NK-92 (cell line): ENCODE results near the gene CBL.

Source experiments
- DNase-seq: peaks from one replicate; lab custom pipeline; 2025; ENCODE audit not compliant: unreplicated experiment; lab: John Stamatoyannopoulos, UW

Gene CBL

GRCh38 chr11:119324189-119324588, 118.0 kb downstream of the CBL start:
- DNase-seq, result no peak

DNA sequence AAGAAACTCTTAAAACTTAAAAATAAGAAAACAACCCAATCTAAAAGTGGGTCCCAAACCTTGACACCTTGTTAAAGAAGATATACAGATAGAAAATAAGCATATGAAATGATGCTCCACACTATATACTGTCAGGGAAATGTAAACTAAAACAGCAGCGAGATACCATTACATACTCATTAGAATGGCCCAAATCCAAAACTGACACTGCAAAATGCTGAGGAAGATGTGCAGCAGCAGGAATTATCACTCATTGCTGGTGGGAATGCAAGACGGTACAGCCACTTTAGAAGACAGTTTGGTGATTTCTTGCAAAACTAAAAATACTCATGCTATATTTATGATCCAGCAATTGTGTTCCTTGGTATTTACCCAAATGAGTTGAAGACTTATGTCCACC, 123.2 kb downstream of the CBL start:
- no peak for DNase-seq

DNA sequence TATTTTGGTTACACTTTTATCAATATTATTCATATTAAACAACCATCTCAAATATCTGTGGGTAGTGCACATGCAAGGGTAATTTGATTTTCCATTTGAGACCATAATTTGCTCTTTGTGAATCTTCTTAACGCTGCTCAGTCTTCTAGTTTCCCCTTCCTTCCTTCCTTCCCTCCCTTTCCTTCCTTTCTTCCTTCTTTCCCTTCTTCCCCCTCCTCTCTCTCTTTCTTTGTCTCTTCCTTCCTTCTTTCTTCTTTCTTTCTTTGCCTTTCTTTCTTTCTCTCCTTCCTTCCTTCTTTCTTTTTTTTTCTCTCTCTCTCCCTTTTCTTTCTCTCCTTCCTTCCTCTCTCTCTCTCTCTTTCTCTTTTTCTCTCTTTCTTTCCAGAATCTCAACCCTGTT, 124.1 kb downstream of the CBL start:
- DNase-seq, result no peak

- DNase-seq, result no peak
These were observed 126.1 kb downstream of the CBL start for GRCh38 chr11:119332111-119332765.

DNA sequence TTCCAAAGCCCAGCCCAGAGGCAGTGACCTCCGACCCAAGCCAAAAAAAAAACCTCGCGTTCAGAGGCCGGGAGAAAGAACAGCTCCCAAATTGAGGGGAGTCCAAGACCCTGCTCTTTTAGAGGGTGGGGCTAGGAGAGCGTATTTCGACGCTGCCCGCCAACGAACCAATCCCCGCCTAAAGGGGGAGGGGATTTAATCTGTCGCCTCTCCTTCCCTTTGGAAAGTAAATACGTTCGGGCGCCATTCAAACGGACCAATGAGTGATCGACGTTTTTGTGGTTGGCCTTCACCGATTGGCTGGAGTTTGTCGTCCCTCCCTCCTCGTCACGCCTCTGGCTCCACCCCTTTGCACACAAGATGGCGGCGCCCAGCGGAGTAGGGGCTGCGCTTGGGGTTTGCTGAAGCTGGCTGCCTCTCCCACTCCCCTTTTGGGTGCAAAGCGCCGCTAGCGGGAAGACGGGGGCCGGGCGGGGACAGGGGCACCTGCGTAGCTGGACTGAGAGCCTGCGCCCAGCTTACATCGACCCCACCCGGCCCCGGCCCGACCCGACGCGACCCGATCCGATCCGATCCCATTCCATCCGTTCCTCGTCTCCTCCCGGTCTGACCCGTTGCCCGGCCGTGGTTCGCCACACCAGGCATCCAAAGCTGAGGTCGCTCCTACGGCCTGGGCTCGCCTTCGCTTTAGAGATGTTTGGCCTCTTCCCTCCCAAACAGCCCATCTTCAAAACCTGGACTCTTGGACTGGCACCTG, 128.2 kb downstream of the CBL start, which contains the start of gene RNF26:
TSS of gene RNF26 (plus strand) at position 354 of the 757 bp plus-strand sequence. CDS start 596 bp downstream, outside the sequence.
- peak; percentile 57 for DNase-seq

GRCh38 chr11:119335091-119335654, 129.0 kb downstream of the CBL start:
- no peak for DNase-seq

DNA sequence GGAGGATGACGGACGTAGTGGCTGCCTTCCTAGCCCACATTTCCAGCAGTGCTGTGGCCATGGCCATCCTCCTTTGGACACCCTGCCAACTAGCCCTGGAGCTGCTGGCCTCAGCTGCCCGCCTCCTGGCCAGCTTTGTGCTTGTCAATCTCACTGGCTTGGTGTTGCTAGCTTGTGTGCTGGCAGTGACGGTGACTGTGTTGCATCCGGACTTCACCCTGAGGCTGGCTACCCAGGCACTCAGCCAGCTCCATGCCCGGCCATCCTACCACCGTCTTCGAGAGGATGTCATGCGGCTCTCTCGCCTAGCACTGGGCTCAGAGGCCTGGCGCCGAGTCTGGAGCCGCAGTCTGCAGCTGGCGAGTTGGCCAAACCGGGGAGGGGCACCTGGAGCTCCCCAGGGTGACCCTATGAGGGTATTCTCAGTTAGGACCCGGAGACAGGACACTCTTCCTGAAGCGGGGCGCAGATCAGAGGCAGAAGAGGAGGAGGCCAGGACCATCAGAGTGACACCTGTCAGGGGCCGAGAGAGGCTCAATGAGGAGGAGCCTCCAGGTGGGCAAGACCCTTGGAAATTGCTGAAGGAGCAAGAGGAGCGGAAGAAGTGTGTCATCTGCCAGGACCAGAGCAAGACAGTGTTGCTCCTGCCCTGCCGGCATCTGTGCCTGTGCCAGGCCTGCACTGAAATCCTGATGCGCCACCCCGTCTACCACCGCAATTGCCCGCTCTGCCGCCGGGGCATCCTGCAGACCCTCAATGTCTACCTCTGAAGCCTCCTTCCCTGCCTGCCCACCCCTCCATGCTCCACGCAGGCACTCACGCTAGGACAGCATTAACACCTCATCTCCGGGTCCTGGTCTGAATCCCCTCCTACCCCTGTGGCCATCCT, 129.8 kb downstream of the CBL start:
- no peak for DNase-seq

- no peak for DNase-seq
These were observed 130.8 kb downstream of the CBL start for GRCh38 chr11:119336744-119337469.

GRCh38 chr11:119337581-119338317, 131.6 kb downstream of the CBL start:
- no peak for DNase-seq

GRCh38 chr11:119338318-119338890, 132.3 kb downstream of the CBL start:
- no peak for DNase-seq

DNA sequence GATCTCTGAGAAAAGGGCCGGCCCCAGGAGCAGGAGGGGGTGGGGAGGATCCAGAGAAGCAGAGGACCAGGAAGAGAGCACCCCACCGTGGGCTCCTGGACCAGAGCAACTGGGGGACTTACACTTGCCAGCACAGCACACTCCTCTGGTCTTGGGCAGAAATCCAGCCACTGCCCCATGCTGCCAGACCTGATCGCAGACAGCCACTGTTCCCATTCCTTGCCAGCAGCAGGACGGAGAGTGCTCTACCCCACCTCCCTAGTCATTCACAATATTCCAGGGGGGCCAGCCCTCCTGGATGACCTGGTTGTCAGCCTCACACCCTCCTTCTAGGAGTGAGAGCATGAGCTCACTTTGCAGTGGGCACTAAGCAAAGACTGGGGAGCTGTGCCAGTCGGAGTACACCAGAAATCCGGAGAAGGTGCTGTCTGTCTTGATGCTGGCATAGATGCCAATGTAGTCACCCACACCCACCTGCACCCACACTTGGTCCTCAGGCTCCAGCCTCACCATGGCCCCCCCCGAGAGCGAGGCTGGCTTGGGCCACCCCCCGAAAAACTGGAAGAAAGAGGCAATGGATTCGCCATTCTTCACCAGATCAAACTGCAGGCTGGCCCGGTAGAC, 132.9 kb downstream of the CBL start:
- no peak for DNase-seq

DNA sequence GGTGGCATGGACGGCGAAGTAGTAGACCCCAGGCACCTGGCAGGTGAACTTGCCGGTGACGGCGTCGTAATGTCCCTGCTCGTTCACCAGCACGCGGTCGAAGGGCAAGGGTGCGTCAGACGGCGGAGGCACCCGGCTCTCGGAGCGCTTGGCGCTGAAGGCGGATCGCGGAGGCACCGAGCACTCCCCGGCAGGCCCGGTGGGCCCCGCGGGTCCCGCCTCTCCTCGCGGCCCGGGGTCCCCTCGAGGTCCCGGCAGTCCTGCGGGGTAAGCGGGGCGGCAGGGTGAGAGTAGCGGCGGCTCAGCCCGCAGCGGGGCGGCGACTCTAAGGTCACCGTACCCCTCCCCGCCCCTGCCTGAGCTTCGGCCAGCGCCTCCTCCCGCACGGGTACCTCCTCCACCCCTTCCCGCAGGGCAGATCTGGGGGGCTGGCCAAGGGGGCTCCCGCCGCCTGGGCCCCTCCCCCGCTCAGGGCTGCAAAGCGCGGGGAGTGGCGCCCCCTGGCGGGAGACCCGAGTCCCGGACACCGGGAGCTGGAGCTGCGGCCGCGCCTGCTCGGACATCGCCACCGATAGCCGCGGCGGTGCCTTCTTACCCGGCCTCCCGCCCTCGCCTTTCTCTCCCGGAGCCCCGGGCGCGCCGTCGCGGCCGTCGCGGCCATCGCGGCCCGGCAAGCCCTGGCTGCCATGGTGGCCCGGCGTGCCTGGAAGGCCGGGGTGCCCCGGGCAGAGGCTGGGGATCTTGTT, 133.6 kb downstream of the CBL start:
- DNase-seq, result no peak

DNA sequence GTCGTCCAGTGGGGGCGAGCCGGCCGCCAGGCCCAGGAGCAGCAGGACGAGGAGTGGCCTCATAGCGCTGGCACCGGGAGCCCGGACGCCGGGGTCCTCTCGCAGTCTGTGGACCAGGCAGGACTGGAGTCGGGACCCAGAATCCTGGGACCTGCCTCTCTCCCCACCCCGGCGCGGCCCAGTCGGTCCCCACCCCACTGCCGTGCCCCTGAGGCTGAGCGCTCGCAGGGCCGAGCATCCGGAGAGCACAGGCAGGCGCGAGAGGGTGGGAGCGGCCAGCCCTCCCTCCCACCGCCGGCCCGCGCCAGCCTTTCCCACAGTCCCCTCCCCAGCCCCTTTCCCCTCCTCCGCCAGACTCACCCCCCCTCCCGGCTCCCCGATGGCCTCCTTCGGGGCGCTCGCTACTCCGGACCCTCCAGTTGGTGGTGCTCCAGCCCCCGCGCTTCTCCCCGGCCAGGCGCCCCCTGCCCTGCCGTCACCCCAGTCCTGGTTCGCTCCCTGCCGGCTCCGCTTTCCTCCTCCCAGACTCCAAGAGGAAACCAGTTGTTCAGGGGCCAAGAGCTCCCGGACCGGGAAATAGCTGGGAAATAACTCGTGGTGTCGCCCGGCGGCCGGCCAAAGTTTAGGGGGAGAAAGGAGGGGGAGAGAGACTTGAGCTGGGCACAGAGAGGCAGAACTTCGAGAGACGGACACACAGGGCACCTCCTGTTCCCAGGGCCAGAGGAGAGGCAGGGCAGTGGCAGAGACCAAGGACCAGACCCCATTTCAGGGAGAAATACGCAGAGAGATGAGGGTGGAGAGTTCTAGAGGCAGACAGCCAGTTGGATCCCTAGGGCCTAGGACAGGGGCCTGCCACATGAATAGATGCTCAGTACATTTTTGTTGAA, 134.4 kb downstream of the CBL start, which contains the start of gene C1QTNF5:
TSS of gene C1QTNF5 (minus strand) at position 549 of the 887 bp plus-strand sequence. CDS start at position 63, 486 bp downstream.
- DNase-seq, result no peak

- no peak for DNase-seq
These were observed 135.3 kb downstream of the CBL start for GRCh38 chr11:119341222-119342022.

DNA sequence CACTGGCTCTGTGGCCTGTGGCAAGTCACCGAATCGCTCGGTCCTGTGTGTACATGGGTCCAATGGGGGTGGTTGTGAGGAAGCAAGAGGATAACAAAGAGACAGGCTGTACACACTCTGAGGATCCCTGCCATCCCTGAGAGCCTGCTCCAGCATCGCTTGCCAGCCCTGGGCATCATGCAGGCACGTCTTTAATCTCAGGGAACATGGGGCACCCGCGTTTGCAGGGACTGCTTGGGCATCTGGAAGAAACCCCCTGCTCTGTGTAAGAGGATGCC, 135.8 kb downstream of the CBL start:
- DNase-seq, result no peak

DNA sequence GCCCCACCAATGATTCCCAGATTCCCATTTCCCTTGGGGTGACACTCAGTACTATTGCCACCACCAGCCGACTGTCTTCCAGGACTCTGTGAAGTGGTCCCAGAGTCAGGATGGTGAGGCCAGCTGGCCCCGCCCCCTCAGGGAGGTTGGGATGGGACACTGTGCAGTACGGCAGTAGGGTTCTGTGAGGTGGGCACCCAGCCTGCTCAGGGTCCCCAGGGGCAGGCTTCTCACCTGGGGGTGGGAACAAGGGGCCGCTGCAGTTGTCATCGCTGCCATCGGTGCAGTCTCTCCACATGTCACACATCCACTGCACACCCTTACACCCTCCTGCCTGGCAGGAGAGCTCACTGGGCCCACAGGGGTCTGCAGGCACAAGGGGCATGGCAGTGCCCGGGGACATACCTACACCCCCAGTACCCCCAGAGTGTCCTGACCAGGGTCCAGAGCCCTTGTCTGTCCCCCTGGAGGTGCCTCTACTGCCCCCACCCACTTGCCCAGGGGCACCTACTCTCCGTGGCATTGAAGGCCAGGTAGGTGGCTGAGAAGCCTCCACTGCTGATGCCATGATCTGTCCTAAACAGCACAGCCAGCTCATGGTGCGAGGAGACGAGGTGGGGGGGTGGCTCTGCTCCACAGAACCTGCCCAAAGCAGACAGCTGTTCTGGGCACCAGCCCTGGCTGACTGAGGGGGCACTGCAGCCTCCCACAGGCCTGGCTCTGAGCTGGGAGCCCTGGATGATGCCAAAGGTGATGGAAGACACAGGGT, 136.4 kb downstream of the CBL start:
- no peak for DNase-seq
